Keratinocyte (primary cell): ENCODE measurements around the gene DOK5. TPM values are rescaled to one million over a fixed set of nuclear protein-coding genes. Genes with fewer than 3 reads are reported as not detected.

Source experiments
- DNase-seq: peaks from one replicate; pipeline ENCODE4 v3.0.0-alpha.2; 2011; ENCODE audit warnings: low read depth, missing footprints, low spot score
- FAIRE-seq: peaks from 2 replicates; lab custom pipeline; 2011; peaks lifted over from hg19 to GRCh38; lab: Jason Lieb, UNC
- H2AFZ ChIP-seq: 2 replicates; pipeline ENCODE4 v1.6.0; 2012; ENCODE audit warnings: low read length, control low read depth, inconsistent platforms; ENCODE audit not compliant: control insufficient read depth
- H3K27ac ChIP-seq: 2 replicates; pipeline ENCODE4 v1.5.1; 2011; ENCODE audit warnings: low read length; ENCODE audit not compliant: control insufficient read depth, insufficient read depth
- H3K27me3 ChIP-seq: 3 replicates; pipeline ENCODE4 v1.6.0; 2011; ENCODE audit warnings: low read length; ENCODE audit not compliant: control insufficient read depth, insufficient read depth; ENCODE audit errors: extremely low read depth
- H3K36me3 ChIP-seq, 2 experiments: 2 replicates in 1 of 2; 3 replicates in 1 of 2; pipeline ENCODE4 v1.5.1; 2011; ENCODE audit warnings: low read length in 2 of 2, mild to moderate bottlenecking in 1 of 2; ENCODE audit not compliant: control insufficient read depth in 2 of 2, insufficient read depth in 2 of 2; ENCODE audit errors: extremely low read depth in 1 of 2
- H3K4me1 ChIP-seq: 3 replicates; pipeline ENCODE4 v1.5.1; 2011; ENCODE audit warnings: low read length; ENCODE audit not compliant: control insufficient read depth, insufficient read depth; ENCODE audit errors: extremely low read depth
- H3K4me2 ChIP-seq: 3 replicates; pipeline ENCODE4 v1.6.0; 2011; ENCODE audit warnings: low read depth, low read length; ENCODE audit not compliant: control insufficient read depth, insufficient read depth; ENCODE audit errors: extremely low read depth
- H3K4me3 ChIP-seq, 3 experiments: fragments of 200-600 bp in 1 of 3; sonication (generic) in 1 of 3; 2 replicates in 2 of 3; 3 replicates in 1 of 3; pipeline ENCODE4 v1.5.1; 2011 to 2016; ENCODE audit warnings: low read length in 3 of 3, mild to moderate bottlenecking in 3 of 3, control low read depth in 2 of 3, inconsistent platforms in 1 of 3, low read depth in 1 of 3, mixed read lengths in 1 of 3, mixed run types in 1 of 3, moderate library complexity in 1 of 3; ENCODE audit not compliant: control insufficient read depth in 2 of 3, insufficient read depth in 2 of 3; ENCODE audit errors: extremely low read depth in 1 of 3
- H3K79me2 ChIP-seq: 2 replicates; pipeline ENCODE4 v1.6.0; 2012; ENCODE audit warnings: low read length; ENCODE audit not compliant: control insufficient read depth, insufficient read depth
- H3K9ac ChIP-seq: 3 replicates; pipeline ENCODE4 v1.6.0; 2011; ENCODE audit warnings: low read length; ENCODE audit not compliant: control insufficient read depth, insufficient read depth; ENCODE audit errors: extremely low read depth
- H3K9me1 ChIP-seq: 3 replicates; pipeline ENCODE4 v1.6.0; 2011; ENCODE audit warnings: low read length; ENCODE audit not compliant: control insufficient read depth, insufficient read depth; ENCODE audit errors: extremely low read depth
- H3K9me3 ChIP-seq: 2 replicates; pipeline ENCODE4 v1.5.1; 2012; ENCODE audit warnings: low read depth, low read length; ENCODE audit not compliant: control insufficient read depth
- H4K20me1 ChIP-seq: 3 replicates; pipeline ENCODE4 v1.6.0; 2011; ENCODE audit warnings: low read length; ENCODE audit not compliant: control insufficient read depth, insufficient read depth; ENCODE audit errors: extremely low read depth
- EZH2 ChIP-seq: IDR thresholded peaks from one replicate; pipeline ENCODE4 v1.6.1; 2012; ENCODE audit warnings: inconsistent platforms, mild to moderate bottlenecking, low read length, moderate library complexity
- dilution Hi-C: fragments of 300-500 bp; cut with MboI; formaldehyde crosslinking; loops from one replicate; pipeline ENCODE4 v1.7.0; 2020; ENCODE audit warnings: low sequenced_read_pairs; ENCODE audit not compliant: extremely low pct_ligation_motif_present
- polyA plus RNA-seq, 5 experiments: library from polyadenylated mRNA; depleted of rRNA in 3 of 5; stranded (reverse) in 3 of 5; stranded (forward) in 1 of 5; unstranded in 1 of 5; fragments of >200 nt; gene quantifications; 1 replicate in 1 of 5; 2 replicates in 3 of 5; 3 replicates in 1 of 5; pipeline versions ENCODE4 v1.2.1 to v1.2.3, GENCODE V29; 2011 to 2012; ENCODE audit warnings: missing spikeins in 2 of 5, low read depth in 1 of 5, low replicate concordance in 1 of 5
- TF ChIP-seq, protein P1 (sequence below), 3 experiments: IDR thresholded peaks in 1 of 3; conservative IDR thresholded peaks in 1 of 3; optimal IDR thresholded peaks in 1 of 3; 2 replicates in 2 of 3; 3 replicates in 1 of 3; pipeline versions ENCODE3 to v1.5.1; 2011; ENCODE audit warnings: low read length in 3 of 3, mild to moderate bottlenecking in 3 of 3, moderate library complexity in 2 of 3, control low read depth in 1 of 3, inconsistent platforms in 1 of 3; ENCODE audit not compliant: insufficient read depth in 2 of 3; ENCODE audit errors: extremely low read depth in 1 of 3

The DOK5 gene
- polyA plus RNA-seq, 1 donor (not counting 4 experiments of a cell fraction or from before 2014, with no cell fraction given), result not detected

DNA sequence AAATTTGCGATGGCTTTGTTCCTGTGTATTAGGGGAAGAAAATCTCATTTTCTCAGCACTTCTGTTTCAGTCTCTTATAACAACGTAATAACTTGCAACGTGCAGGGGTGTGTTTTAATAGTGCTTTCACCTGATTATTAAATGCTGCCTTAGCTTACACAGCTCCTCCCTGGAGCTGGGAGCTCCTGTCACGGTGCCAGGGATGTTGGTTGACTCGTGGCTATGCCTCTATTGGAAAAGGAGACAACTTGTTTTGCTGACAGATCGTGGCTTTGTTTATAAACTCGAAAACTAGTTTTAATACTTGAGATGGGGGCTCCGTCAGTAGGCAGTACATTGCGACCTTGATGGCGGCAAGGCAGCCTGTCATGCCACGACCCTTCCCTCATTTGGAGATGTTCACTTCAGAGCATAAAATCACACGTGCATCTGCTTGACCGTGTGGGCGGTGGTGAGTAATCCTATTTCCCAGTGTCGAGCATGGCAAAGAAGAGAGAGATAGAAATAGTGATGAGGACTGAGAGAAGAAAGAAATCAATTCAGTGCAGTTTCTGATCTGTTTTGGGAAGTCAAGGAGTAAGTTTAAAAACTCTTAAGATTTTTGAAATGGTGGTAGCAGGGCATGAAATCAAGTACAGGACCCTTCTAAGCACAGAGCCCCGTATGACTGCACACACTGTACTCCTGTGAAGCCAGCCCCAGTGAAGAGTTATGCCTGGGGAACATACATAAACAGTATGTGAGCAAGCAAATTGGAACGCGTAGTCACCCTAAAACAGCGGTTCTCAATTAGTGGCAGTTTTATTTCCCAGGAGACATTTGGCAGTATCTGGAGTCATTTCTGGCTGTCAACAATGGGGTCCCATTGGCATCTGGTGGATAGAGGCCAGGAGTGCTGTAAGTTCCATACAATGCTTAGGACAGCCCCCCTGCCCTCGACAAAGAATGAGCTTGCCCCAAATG is 147.2 kb downstream of the DOK5 start:
- H3K9me3 ChIP-seq, result no peaks in the 10 kb centered on the region
- no peak overlapping the region for H3K4me2 ChIP-seq
- no peak overlapping the region for H3K27ac ChIP-seq
- no peak for DNase-seq
- no peaks in the 10 kb centered on the region for H3K36me3 ChIP-seq
- H3K27me3 ChIP-seq, result no peaks in the 10 kb centered on the region
- H2AFZ ChIP-seq, result no peak overlapping the region
- TF ChIP-seq EZH2, result no peak
- TF ChIP-seq, protein P1, sequence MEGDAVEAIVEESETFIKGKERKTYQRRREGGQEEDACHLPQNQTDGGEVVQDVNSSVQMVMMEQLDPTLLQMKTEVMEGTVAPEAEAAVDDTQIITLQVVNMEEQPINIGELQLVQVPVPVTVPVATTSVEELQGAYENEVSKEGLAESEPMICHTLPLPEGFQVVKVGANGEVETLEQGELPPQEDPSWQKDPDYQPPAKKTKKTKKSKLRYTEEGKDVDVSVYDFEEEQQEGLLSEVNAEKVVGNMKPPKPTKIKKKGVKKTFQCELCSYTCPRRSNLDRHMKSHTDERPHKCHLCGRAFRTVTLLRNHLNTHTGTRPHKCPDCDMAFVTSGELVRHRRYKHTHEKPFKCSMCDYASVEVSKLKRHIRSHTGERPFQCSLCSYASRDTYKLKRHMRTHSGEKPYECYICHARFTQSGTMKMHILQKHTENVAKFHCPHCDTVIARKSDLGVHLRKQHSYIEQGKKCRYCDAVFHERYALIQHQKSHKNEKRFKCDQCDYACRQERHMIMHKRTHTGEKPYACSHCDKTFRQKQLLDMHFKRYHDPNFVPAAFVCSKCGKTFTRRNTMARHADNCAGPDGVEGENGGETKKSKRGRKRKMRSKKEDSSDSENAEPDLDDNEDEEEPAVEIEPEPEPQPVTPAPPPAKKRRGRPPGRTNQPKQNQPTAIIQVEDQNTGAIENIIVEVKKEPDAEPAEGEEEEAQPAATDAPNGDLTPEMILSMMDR (optimal IDR thresholded peaks at IDR 0.05 in 1 of 3, IDR thresholded peaks at IDR 0.05 in 1 of 3, conservative IDR thresholded peaks at IDR 0.05 in 1 of 3; ENCODE audit: extremely low read depth in 1 of 3, insufficient read depth in 2 of 3, low read length in 3 of 3), result no peak
- dilution Hi-C loops, result no loop called here
- H4K20me1 ChIP-seq, result no peaks in the 10 kb centered on the region
- no peaks in the 10 kb centered on the region for H3K79me2 ChIP-seq
- no peak overlapping the region for H3K9ac ChIP-seq
- H3K4me1 ChIP-seq, result no peaks in the 10 kb centered on the region
- no peak overlapping the region for H3K4me3 ChIP-seq
- no peaks in the 10 kb centered on the region for H3K9me1 ChIP-seq
- FAIRE-seq, result no peak

DNA sequence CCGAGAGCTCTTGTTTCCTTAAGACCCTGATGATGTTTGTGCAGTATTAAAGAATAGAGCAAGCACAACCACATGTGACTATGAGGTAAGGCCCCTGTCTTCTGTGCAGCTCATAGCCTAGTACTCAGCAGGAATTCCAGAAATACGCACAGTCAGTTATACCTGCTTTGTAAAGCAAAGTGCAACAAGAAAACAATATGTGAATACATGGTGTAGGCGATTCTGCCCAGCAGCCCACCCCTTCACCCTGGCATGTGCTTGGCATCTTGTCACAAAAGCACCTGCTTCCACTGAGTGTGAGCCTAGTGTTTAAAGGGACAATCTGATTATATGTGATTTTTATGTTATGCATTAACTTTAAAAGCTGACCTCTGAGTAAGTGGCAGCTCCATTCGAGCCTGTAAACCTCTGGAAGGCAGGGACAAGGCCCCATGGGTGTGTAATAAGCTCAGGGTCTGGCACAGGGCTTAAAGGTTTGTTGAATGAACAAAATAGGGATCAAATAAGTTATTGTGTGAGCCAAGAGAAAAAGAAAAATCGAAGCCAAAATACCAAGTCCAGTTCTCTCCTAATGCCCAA is 148.7 kb downstream of the DOK5 start:
- Histone ChIP-seq H4K20me1 (no peaks in the 10 kb centered on the region), H3K9ac (no peak overlapping the region), H3K27ac (no peak overlapping the region), H3K9me1 (no peaks in the 10 kb centered on the region), H3K4me1 (no peaks in the 10 kb centered on the region), H3K4me3 (no peak overlapping the region), H3K9me3 (no peaks in the 10 kb centered on the region), H2AFZ (no peak overlapping the region), H3K4me2 (no peak overlapping the region), H3K79me2 (no peaks in the 10 kb centered on the region), H3K27me3 (no peaks in the 10 kb centered on the region), H3K36me3 (no peaks in the 10 kb centered on the region)
- dilution Hi-C loops, result no loop called here
- no peak for FAIRE-seq
- no peak for DNase-seq
- no peak for TF ChIP-seq EZH2
- TF ChIP-seq, protein P1 (optimal IDR thresholded peaks at IDR 0.05 in 1 of 3, IDR thresholded peaks at IDR 0.05 in 1 of 3, conservative IDR thresholded peaks at IDR 0.05 in 1 of 3; ENCODE audit: extremely low read depth in 1 of 3, insufficient read depth in 2 of 3, low read length in 3 of 3), result no peak
